ENCODE measurements around the gene IRAG1.

The IRAG1 gene

GRCh38 chr11:10693509-10694081 lies at the start of gene IRAG1:
Gene IRAG1 (minus strand): TSS chr11:10693755. CDS start chr11:10693602, 153 bp downstream.
- in situ Hi-C loops (cut with MboI; ENCODE audit: low pct_unique_long_range_greater_than_20kb, low sequenced_read_pairs, unreplicated experiment) = no loop called here
- TF ChIP-seq CTCF (IDR thresholded peaks at IDR 0.05; ENCODE audit: extremely low read depth, insufficient read depth, missing control alignments) = no peak
- no peak for DNase-seq (ENCODE audit: low spot score)

GRCh38 chr11:10742460-10743208 lies 49.1 kb upstream of the IRAG1 start:
- in situ Hi-C loops (cut with MboI; ENCODE audit: low pct_unique_long_range_greater_than_20kb, low sequenced_read_pairs, unreplicated experiment) = no loop called here
- DNase-seq (ENCODE audit: low spot score) = no peak
- no peak for TF ChIP-seq CTCF (IDR thresholded peaks at IDR 0.05; ENCODE audit: extremely low read depth, insufficient read depth, missing control alignments)

GRCh38 chr11:10735481-10736475 lies 42.2 kb upstream of the IRAG1 start:
- peak; percentile 87 for DNase-seq (ENCODE audit: low spot score)
- in situ Hi-C loops (cut with MboI; ENCODE audit: low pct_unique_long_range_greater_than_20kb, low sequenced_read_pairs, unreplicated experiment) = loop anchor here (5.0 kb wide), 1 partner anchor 328 kb away; no protein-coding TSS in a partner anchor
- TF ChIP-seq CTCF (IDR thresholded peaks at IDR 0.05; ENCODE audit: extremely low read depth, insufficient read depth, missing control alignments) = peak; percentile 92

GRCh38 chr11:10731064-10731680 lies 37.6 kb upstream of the IRAG1 start:
- in situ Hi-C loops (cut with MboI; ENCODE audit: low pct_unique_long_range_greater_than_20kb, low sequenced_read_pairs, unreplicated experiment) = no loop called here
- DNase-seq (ENCODE audit: low spot score) = no peak
- TF ChIP-seq CTCF (IDR thresholded peaks at IDR 0.05; ENCODE audit: extremely low read depth, insufficient read depth, missing control alignments) = no peak

- in situ Hi-C loops (cut with MboI; ENCODE audit: low pct_unique_long_range_greater_than_20kb, low sequenced_read_pairs, unreplicated experiment) = no loop called here
- no peak for TF ChIP-seq CTCF (IDR thresholded peaks at IDR 0.05; ENCODE audit: extremely low read depth, insufficient read depth, missing control alignments)
- DNase-seq (ENCODE audit: low spot score) = no peak
These were observed 36.6 kb upstream of the IRAG1 start for GRCh38 chr11:10730151-10730550.

Data from GM13977 (cell line).